H9 (cell line): Measurements from ENCODE around the gene RPL18. TPM values are rescaled to one million over a fixed set of nuclear protein-coding genes. Genes with fewer than 3 reads are reported as not detected.

Experiments
- DNase-seq: peaks from one replicate; pipeline ENCODE4 v3.0.0-alpha.2; 2017
- H2AFZ ChIP-seq: one replicate; pipeline ENCODE4 v1.6.1; 2013; ENCODE audit warnings: mild to moderate bottlenecking, low read length, control low read depth, moderate library complexity
- H2AK5ac ChIP-seq: 2 replicates; pipeline ENCODE4 v1.6.1; 2013; ENCODE audit warnings: low read length, control low read depth, mixed read lengths; ENCODE audit not compliant: insufficient read length
- H2BK120ac ChIP-seq: one replicate; pipeline ENCODE4 v1.6.1; 2013; ENCODE audit warnings: low read depth, mild to moderate bottlenecking, low read length, control low read depth, inconsistent platforms; ENCODE audit not compliant: poor library complexity, severe bottlenecking
- H2BK12ac ChIP-seq: 2 replicates; pipeline ENCODE4 v1.6.1; 2013; ENCODE audit warnings: low read length, control low read depth, mixed read lengths, low read depth; ENCODE audit not compliant: insufficient read length
- H2BK15ac ChIP-seq: 2 replicates; pipeline ENCODE4 v1.6.1; 2013; ENCODE audit warnings: low read depth, low read length, control low read depth
- H2BK20ac ChIP-seq: one replicate; pipeline ENCODE4 v1.6.1; 2013; ENCODE audit warnings: low read depth, mild to moderate bottlenecking, low read length, control low read depth, inconsistent platforms; ENCODE audit not compliant: poor library complexity, severe bottlenecking
- H2BK5ac ChIP-seq: 2 replicates; pipeline ENCODE4 v1.6.1; 2013; ENCODE audit warnings: low read length, control low read depth, mixed read lengths; ENCODE audit not compliant: insufficient read length
- H3K14ac ChIP-seq: 2 replicates; pipeline ENCODE4 v1.6.1; 2013; ENCODE audit warnings: low read length, control low read depth; ENCODE audit not compliant: insufficient read depth
- H3K18ac ChIP-seq: 2 replicates; pipeline ENCODE4 v1.6.1; 2013; ENCODE audit warnings: low read depth, mild to moderate bottlenecking, mixed read lengths, low read length, control low read depth; ENCODE audit not compliant: insufficient read length
- H3K23ac ChIP-seq: 2 replicates; pipeline ENCODE4 v1.6.1; 2013; ENCODE audit warnings: low read length, control low read depth, mixed read lengths, low read depth; ENCODE audit not compliant: insufficient read length
- H3K23me2 ChIP-seq: 2 replicates; pipeline ENCODE4 v1.6.1; 2013; ENCODE audit warnings: low read depth, mild to moderate bottlenecking, mixed read lengths, low read length, control low read depth; ENCODE audit not compliant: insufficient read length, poor library complexity, severe bottlenecking
- H3K27ac ChIP-seq: 2 replicates; pipeline ENCODE4 v1.5.1; 2013; ENCODE audit warnings: low read length, control low read depth, mixed read lengths, low read depth; ENCODE audit not compliant: insufficient read length
- H3K27me3 ChIP-seq: 2 replicates; pipeline ENCODE4 v1.6.1; 2013; ENCODE audit warnings: low read length, control low read depth, inconsistent platforms; ENCODE audit not compliant: insufficient read depth
- H3K4ac ChIP-seq: 2 replicates; pipeline ENCODE4 v1.6.1; 2013; ENCODE audit warnings: low read depth, mild to moderate bottlenecking, control low read depth, inconsistent platforms, low read length, moderate library complexity
- H3K4me1 ChIP-seq: 2 replicates; pipeline ENCODE4 v1.6.1; 2013; ENCODE audit warnings: low read length, control low read depth, inconsistent platforms; ENCODE audit not compliant: insufficient read depth
- H3K4me2 ChIP-seq: 2 replicates; pipeline ENCODE4 v1.6.1; 2013; ENCODE audit warnings: low read length, control low read depth, mixed read lengths; ENCODE audit not compliant: insufficient read length, insufficient read depth
- H3K56ac ChIP-seq: 2 replicates; pipeline ENCODE4 v1.6.1; 2013; ENCODE audit warnings: low read depth, mild to moderate bottlenecking, mixed read lengths, low read length, control low read depth; ENCODE audit not compliant: insufficient read length
- H3K79me1 ChIP-seq: 2 replicates; pipeline ENCODE4 v1.6.1; 2013; ENCODE audit warnings: low read depth, mild to moderate bottlenecking, moderate library complexity, low read length, control low read depth, inconsistent platforms; ENCODE audit not compliant: insufficient read depth, poor library complexity, severe bottlenecking
- H3K79me2 ChIP-seq: 2 replicates; pipeline ENCODE4 v1.6.1; 2013; ENCODE audit warnings: low read length, control low read depth, inconsistent platforms; ENCODE audit not compliant: insufficient read depth
- H3K9ac ChIP-seq: 2 replicates; pipeline ENCODE4 v1.6.1; 2013; ENCODE audit warnings: low read length, control low read depth, mixed read lengths; ENCODE audit not compliant: insufficient read length; ENCODE audit errors: extremely low read depth
- H3K9me3 ChIP-seq: one replicate; pipeline ENCODE4 v1.6.1; 2013; ENCODE audit warnings: low read depth, low read length, inconsistent platforms; ENCODE audit not compliant: control insufficient read depth
- H3T11ph ChIP-seq: one replicate; pipeline ENCODE4 v1.6.1; 2013; ENCODE audit warnings: mild to moderate bottlenecking, low read length, control low read depth, inconsistent platforms
- H4K20me1 ChIP-seq: one replicate; pipeline ENCODE4 v1.6.1; 2013; ENCODE audit not compliant: control insufficient read depth, insufficient read length, insufficient read depth
- H4K5ac ChIP-seq: 2 replicates; pipeline ENCODE4 v1.6.1; 2013; ENCODE audit warnings: low read depth, mild to moderate bottlenecking, mixed read lengths, low read length, control low read depth; ENCODE audit not compliant: insufficient read length
- H4K8ac ChIP-seq: replicated peaks from 2 replicates; pipeline ENCODE4 v1.6.1; 2013; ENCODE audit warnings: low read length, control low read depth, mixed read lengths, low read depth; ENCODE audit not compliant: insufficient read length
- H4K91ac ChIP-seq: 2 replicates; pipeline ENCODE4 v1.6.1; 2013; ENCODE audit warnings: low read depth, mild to moderate bottlenecking, moderate library complexity, mixed read lengths, low read length, control low read depth; ENCODE audit not compliant: insufficient read length
- H3K27ac Mint-ChIP-seq, 3 experiments: 2 replicates in 2 of 3; 3 replicates in 1 of 3; pipeline ENCODE4 v1.8.0; 2020 to 2021; ENCODE audit warnings: mixed read lengths in 3 of 3, mild to moderate bottlenecking in 1 of 3, moderate library complexity in 1 of 3
- H3K27me3 Mint-ChIP-seq: 2 replicates; pipeline ENCODE4 v1.8.0; 2021; ENCODE audit warnings: low read depth, mild to moderate bottlenecking, moderate library complexity, mixed read lengths
- H3K36me3 Mint-ChIP-seq, 3 experiments: 2 replicates in 2 of 3; 3 replicates in 1 of 3; pipeline ENCODE4 v1.8.0; 2020 to 2021; ENCODE audit warnings: low read depth in 3 of 3, mixed read lengths in 3 of 3; ENCODE audit not compliant: insufficient read depth in 1 of 3
- H3K4me1 Mint-ChIP-seq, 2 experiments: 2 replicates each; pipeline ENCODE4 v1.8.0; 2020; ENCODE audit warnings: mixed read lengths in 2 of 2
- H3K4me3 Mint-ChIP-seq, 2 experiments: 2 replicates in 1 of 2; 3 replicates in 1 of 2; pipeline ENCODE4 v1.8.0; 2020 to 2021; ENCODE audit warnings: mild to moderate bottlenecking in 2 of 2, mixed read lengths in 2 of 2, moderate library complexity in 1 of 2
- H3K9me3 Mint-ChIP-seq, 2 experiments: 2 replicates in 1 of 2; 3 replicates in 1 of 2; pipeline ENCODE4 v1.8.0; 2020; ENCODE audit warnings: mild to moderate bottlenecking in 2 of 2, mixed read lengths in 2 of 2, moderate library complexity in 1 of 2
- CTCF ChIP-seq: fragments of 200-600 bp; sonication (generic); conservative IDR thresholded peaks from 3 replicates; pipeline ENCODE4 v1.8.0; 2021; ENCODE audit warnings: antibody characterized with exemption, mild to moderate bottlenecking
- WGBS: extraction: QIAGEN DNeasy Blood & Tissue Kit; methylation state at CpG from one replicate; pipeline ENCODE4 v1.1.7; 2013; ENCODE audit warnings: missing lambda C conversion rate, low lambda C conversion rate, mixed read lengths; ENCODE audit not compliant: insufficient read length; ENCODE audit errors: extremely low coverage; 5-methylcytosine and 5-hydroxymethylcytosine counted together
- total RNA-seq: library from RNA; stranded (reverse); gene quantifications from 2 replicates; pipeline ENCODE4 v1.2.1, GENCODE V29; 2021

The RPL18 gene
- total RNA-seq, 1 experiment from 2014 or later: 1,855 TPM

GRCh38 chr19:48659768-48660167 lies 40.8 kb upstream of the RPL18 start:
- Histone ChIP-seq H2BK20ac (no peak overlapping the region), H3K18ac (no peak overlapping the region), H3K23me2 (no peaks in the 10 kb centered on the region), H2BK15ac (0 out of 2 replicates have a peak overlapping the region, but pooled peaks have one; percentile 58), H2BK12ac (no peak overlapping the region), H3T11ph (no peak overlapping the region), H3K56ac (no peak overlapping the region), H4K5ac (no peak overlapping the region), H3K79me2 (no peaks in the 10 kb centered on the region), H3K9ac (no peak overlapping the region), H2AFZ (no peak overlapping the region), H4K20me1 (no peaks in the 10 kb centered on the region), H3K4ac (no peak overlapping the region), H4K91ac (no peak overlapping the region), H3K14ac (no peak overlapping the region), H2AK5ac (no peak overlapping the region), H3K4me2 (no peak overlapping the region), H3K4me1 (no peaks in the 10 kb centered on the region), H3K23ac (no peak overlapping the region), H3K79me1 (no peaks in the 10 kb centered on the region), H3K9me3 (no peaks in the 10 kb centered on the region), H2BK5ac (no peak overlapping the region), H3K27ac (no peak overlapping the region), H4K8ac (no peak overlapping the region), H3K27me3 (no peaks in the 10 kb centered on the region), H2BK120ac (no peak overlapping the region)
- no CpG with 5 or more reads among the region's 5 CpGs for WGBS
- Mint-ChIP-seq H3K4me1 (peaks cover 6 to 13% of the 10 kb centered on the region in 2 experiments), H3K9me3 (peaks cover 5 to 6% of the 10 kb centered on the region in 2 experiments; a peak in 3 of 5 replicates), H3K27ac (no peak overlapping the region), H3K27me3 (peaks cover 13% of the 10 kb centered on the region), H3K36me3 (peaks cover 0 to 6% (median 5%) of the 10 kb centered on the region in 3 experiments; a peak in 2 of 7 replicates), H3K4me3 (no peak overlapping the region)
- no peak for DNase-seq
- no peak for TF ChIP-seq CTCF
